IMR-90 (cell line): Measurements from ENCODE around the gene PXMP2. TPM values are rescaled to one million over a fixed set of nuclear protein-coding genes. Genes with fewer than 3 reads are reported as not detected.

Experiments
- ATAC-seq: fragments of 200-7000 bp; cut with Tn5 transposase; 2 replicates; pipeline ENCODE4 v1.9.1; 2020; ENCODE audit warnings: low read depth, mild to moderate bottlenecking, moderate library complexity
- BruUV-seq: library from RNA; stranded (reverse); fragments of 400-500 nt; replicated peaks from 2 replicates; lab custom pipeline; 2021; lab: Mats Ljungman, UMichigan
- CTCF ChIA-PET: fragments of 300-600 bp; formaldehyde crosslinking; extraction: SDS; loops from one replicate; lab custom pipeline; 2021; ENCODE audit warnings: antibody characterized with exemption; lab: Yijun Ruan, JAX
- POLR2A ChIA-PET: fragments of 300-600 bp; sonication (Branson Sonifier 250); formaldehyde crosslinking; loops from one replicate; lab custom pipeline; 2022; ENCODE audit warnings: antibody characterized with exemption; ENCODE audit not compliant: unreplicated experiment; lab: Charles Lee
- DNase-seq: peaks from one replicate; pipeline ENCODE4 v3.0.0; 2013
- H2AFZ ChIP-seq: replicated peaks from 2 replicates; pipeline ENCODE3; 2013; ENCODE audit warnings: low read length, mild to moderate bottlenecking; ENCODE audit not compliant: poor library complexity
- H2AK5ac ChIP-seq: 2 replicates; pipeline ENCODE4 v1.6.1; 2013; ENCODE audit warnings: low read depth, low read length, inconsistent platforms
- H2AK9ac ChIP-seq: replicated peaks from 2 replicates; pipeline ENCODE3; 2013; ENCODE audit warnings: mild to moderate bottlenecking, low read depth, low read length, moderate library complexity; ENCODE audit not compliant: poor library complexity
- H2BK120ac ChIP-seq: 2 replicates; pipeline ENCODE4 v1.6.1; 2013; ENCODE audit warnings: low read depth, low read length, inconsistent platforms
- H2BK15ac ChIP-seq: 3 replicates; pipeline ENCODE4 v1.6.1; 2013; ENCODE audit warnings: low read depth, low read length, inconsistent platforms
- H2BK20ac ChIP-seq: 2 replicates; pipeline ENCODE4 v1.6.1; 2013; ENCODE audit warnings: low read depth, mild to moderate bottlenecking, inconsistent platforms, low read length, moderate library complexity
- H2BK5ac ChIP-seq: 2 replicates; pipeline ENCODE4 v1.6.1; 2013; ENCODE audit warnings: mild to moderate bottlenecking, low read depth, low read length, inconsistent platforms; ENCODE audit not compliant: poor library complexity, severe bottlenecking
- H3K14ac ChIP-seq: replicated peaks from 2 replicates; pipeline ENCODE4 v1.6.1; 2013; ENCODE audit warnings: low read depth, low read length, inconsistent platforms
- H3K18ac ChIP-seq: 2 replicates; pipeline ENCODE4 v1.6.1; 2013; ENCODE audit warnings: low read depth, low read length, control low read depth
- H3K23ac ChIP-seq: 2 replicates; pipeline ENCODE4 v1.6.1; 2013; ENCODE audit warnings: low read depth, low read length, inconsistent platforms
- H3K27ac ChIP-seq: 2 replicates; pipeline ENCODE4 v1.5.1; 2013; ENCODE audit warnings: mild to moderate bottlenecking, control low read depth, low read length; ENCODE audit not compliant: insufficient read depth
- H3K27me3 ChIP-seq: 2 replicates; pipeline ENCODE4 v1.6.1; 2013; ENCODE audit warnings: low read length; ENCODE audit not compliant: control insufficient read depth, insufficient read depth
- H3K36me3 ChIP-seq: 2 replicates; pipeline ENCODE4 v1.6.1; 2013; ENCODE audit warnings: low read length, mixed read lengths; ENCODE audit not compliant: control insufficient read depth, insufficient read depth
- H3K4ac ChIP-seq: 2 replicates; pipeline ENCODE4 v1.6.1; 2013; ENCODE audit warnings: low read depth, low read length, inconsistent platforms
- H3K4me1 ChIP-seq: 2 replicates; pipeline ENCODE4 v1.6.1; 2013; ENCODE audit warnings: low read length, mixed read lengths; ENCODE audit not compliant: control insufficient read depth, insufficient read depth
- H3K4me2 ChIP-seq: 2 replicates; pipeline ENCODE4 v1.6.1; 2013; ENCODE audit warnings: low read depth, mild to moderate bottlenecking, control low read depth, low read length, moderate library complexity
- H3K4me3 ChIP-seq: 2 replicates; pipeline ENCODE4 v1.5.1; 2013; ENCODE audit warnings: low read depth, mild to moderate bottlenecking, control low read depth, low read length, moderate library complexity; ENCODE audit not compliant: insufficient read depth
- H3K56ac ChIP-seq: 2 replicates; pipeline ENCODE4 v1.6.1; 2013; ENCODE audit warnings: low read length, inconsistent platforms; ENCODE audit not compliant: insufficient read depth; ENCODE audit errors: extremely low read depth
- H3K79me1 ChIP-seq, 2 experiments: 2 replicates each; pipeline ENCODE4 v1.6.1; 2013; ENCODE audit warnings: low read length in 2 of 2, inconsistent platforms in 1 of 2, low read depth in 1 of 2
- H3K9ac ChIP-seq: 2 replicates; pipeline ENCODE4 v1.6.1; 2013; ENCODE audit warnings: low read depth, low read length, control low read depth
- H3K9me1 ChIP-seq: 2 replicates; pipeline ENCODE4 v1.6.1; 2013; ENCODE audit warnings: low read length, inconsistent platforms; ENCODE audit not compliant: insufficient read depth
- H3K9me3 ChIP-seq: 2 replicates; pipeline ENCODE4 v1.6.1; 2013; ENCODE audit warnings: low read length; ENCODE audit not compliant: control insufficient read depth, insufficient read depth
- H4K20me1 ChIP-seq: 2 replicates; pipeline ENCODE4 v1.6.1; 2013; ENCODE audit warnings: low read length, inconsistent platforms; ENCODE audit not compliant: insufficient read depth
- H4K5ac ChIP-seq: 2 replicates; pipeline ENCODE4 v1.6.1; 2013; ENCODE audit warnings: mild to moderate bottlenecking, low read depth, low read length, control low read depth
- H4K8ac ChIP-seq, 2 experiments: 2 replicates each; pipeline ENCODE4 v1.6.1; 2013; ENCODE audit warnings: low read depth in 2 of 2, low read length in 2 of 2, control low read depth in 1 of 2, inconsistent platforms in 1 of 2
- H4K91ac ChIP-seq: 2 replicates; pipeline ENCODE4 v1.6.1; 2013; ENCODE audit warnings: low read depth, low read length, inconsistent platforms; ENCODE audit not compliant: insufficient read depth
- BHLHE40 ChIP-seq: fragments of 150-350 bp; IDR thresholded peaks from 2 replicates; pipeline ENCODE4 v1.6.1; 2016; ENCODE audit warnings: mild to moderate bottlenecking, low read depth, low read length
- CEBPB ChIP-seq: IDR thresholded peaks from 2 replicates; pipeline ENCODE4 v1.6.1; 2012; ENCODE audit warnings: low read depth, low read length, improper control_type of control experiment
- CHD1 ChIP-seq: IDR thresholded peaks from 2 replicates; pipeline ENCODE4 v1.6.1; 2012; ENCODE audit warnings: low read depth, low read length, improper control_type of control experiment
- CTCF ChIP-seq: conservative IDR thresholded peaks from 2 replicates; pipeline ENCODE4 v1.5.1; 2012; ENCODE audit warnings: mild to moderate bottlenecking, low read depth, low read length, improper control_type of control experiment
- ELK1 ChIP-seq: fragments of 150-350 bp; IDR thresholded peaks from 2 replicates; pipeline ENCODE4 v1.6.1; 2016; ENCODE audit warnings: low read depth, mild to moderate bottlenecking, low read length, moderate library complexity, borderline replicate concordance
- FOS ChIP-seq: fragments of 150-350 bp; IDR thresholded peaks from 2 replicates; pipeline ENCODE4 v1.6.1; 2016; ENCODE audit warnings: low read depth, low read length
- MAFK ChIP-seq: IDR thresholded peaks from 2 replicates; pipeline ENCODE4 v1.6.1; 2012; ENCODE audit warnings: low read depth, low read length, improper control_type of control experiment
- MAZ ChIP-seq: IDR thresholded peaks from 2 replicates; pipeline ENCODE4 v1.6.1; 2012; ENCODE audit warnings: low read depth, mild to moderate bottlenecking, low read length, improper control_type of control experiment, moderate library complexity, borderline replicate concordance
- MXI1 ChIP-seq: IDR thresholded peaks from 2 replicates; pipeline ENCODE4 v1.6.1; 2012; ENCODE audit warnings: low read depth, mild to moderate bottlenecking, low read length, moderate library complexity, borderline replicate concordance
- NFE2L2 ChIP-seq: fragments of 150-350 bp; IDR thresholded peaks from 2 replicates; pipeline ENCODE4 v1.6.1; 2016; ENCODE audit warnings: low read depth, mild to moderate bottlenecking, low read length
- POLR2A ChIP-seq: IDR thresholded peaks from 2 replicates; pipeline ENCODE4 v1.6.1; 2012; ENCODE audit warnings: mild to moderate bottlenecking, low read depth, low read length
- RAD21 ChIP-seq: IDR thresholded peaks from 2 replicates; pipeline ENCODE4 v1.6.1; 2012; ENCODE audit warnings: low read length, improper control_type of control experiment
- RCOR1 ChIP-seq: IDR thresholded peaks from 2 replicates; pipeline ENCODE4 v1.6.1; 2012; ENCODE audit warnings: mild to moderate bottlenecking, low read length, improper control_type of control experiment; ENCODE audit not compliant: insufficient replicate concordance
- RFX5 ChIP-seq: IDR thresholded peaks from 2 replicates; pipeline ENCODE4 v1.8.0; 2012; ENCODE audit warnings: low read depth, mild to moderate bottlenecking, low read length, moderate library complexity
- SMC3 ChIP-seq: fragments of 150-350 bp; IDR thresholded peaks from 2 replicates; pipeline ENCODE4 v1.6.1; 2016; ENCODE audit warnings: low read depth, mild to moderate bottlenecking, antibody characterized with exemption, low read length, moderate library complexity
- USF2 ChIP-seq: fragments of 150-350 bp; IDR thresholded peaks from 2 replicates; pipeline ENCODE4 v1.6.1; 2017; ENCODE audit warnings: mild to moderate bottlenecking, antibody characterized with exemption, low read length, low read depth
- WGBS, 2 experiments: methylation state at CpG; one replicate each; pipeline versions ENCODE4 v1.1.5 to v1.1.7; 2013; ENCODE audit warnings: missing lambda C conversion rate in 2 of 2; ENCODE audit not compliant: insufficient read length in 1 of 2; ENCODE audit errors: extremely low coverage in 2 of 2; 5-methylcytosine and 5-hydroxymethylcytosine counted together
- dilution Hi-C: fragments of 300-500 bp; cut with HindIII; formaldehyde crosslinking; loops from one replicate; pipeline ENCODE4 v1.14.3; 2018; ENCODE audit warnings: low sequenced_read_pairs; ENCODE audit not compliant: unreplicated experiment
- in situ Hi-C: fragments of 300-500 bp; cut with MboI; formaldehyde crosslinking; loops from 3 replicates; pipeline ENCODE4 v1.14.3; 2019; ENCODE audit warnings: low sequenced_read_pairs, inconsistent platforms, mixed read lengths
- intact Hi-C: fragments of 100-400 bp; cut with micrococcal nuclease; formaldehyde crosslinking; loops from 2 replicates; pipeline ENCODE4 v1.10.0; 2022
- polyA plus RNA-seq, 3 experiments: library from polyadenylated mRNA; depleted of rRNA; stranded (reverse); fragments of >200 nt; gene quantifications; 2 replicates each; pipeline ENCODE4 v1.2.3, GENCODE V29; 2012; ENCODE audit warnings: low replicate concordance in 1 of 3
- total RNA-seq: library from RNA; depleted of rRNA; stranded (reverse); fragments of >200 nt; gene quantifications from 2 replicates; pipeline ENCODE4 v1.2.3, GENCODE V29; 2012

Gene PXMP2
- total and polyA plus RNA-seq, 2 of the 4 experiments (the other 2 are of a cell fraction) = 10.9 to 20.1 TPM

GRCh38 chr12:132730353-132730752 is 43.0 kb downstream of the PXMP2 start:
- Histone ChIP-seq H4K5ac (no peak overlapping the region), H2BK120ac (no peak overlapping the region), H3K23ac (no peak overlapping the region), H4K8ac (no peak overlapping the region), H4K91ac (no peak overlapping the region), H3K79me1 (peaks cover 20 to 26% of the 10 kb centered on the region in 2 experiments), H2BK5ac (no peak overlapping the region), H4K20me1 (peaks cover 11% of the 10 kb centered on the region), H3K36me3 (peaks cover 75% of the 10 kb centered on the region), H3K27me3 (no peaks in the 10 kb centered on the region), H3K18ac (no peak overlapping the region), H3K9ac (no peak overlapping the region), H2BK20ac (no peak overlapping the region), H3K56ac (no peak overlapping the region), H3K4me1 (no peaks in the 10 kb centered on the region), H3K27ac (no peak overlapping the region), H2BK15ac (no peak overlapping the region), H3K9me3 (no peaks in the 10 kb centered on the region), H2AFZ (no peak overlapping the region), H3K4ac (no peak overlapping the region), H2AK9ac (no peak overlapping the region), H3K9me1 (no peaks in the 10 kb centered on the region), H3K4me3 (no peak overlapping the region), H3K4me2 (no peak overlapping the region), H3K14ac (no peak overlapping the region), H2AK5ac (no peak overlapping the region)
- ATAC-seq = no peak
- CTCF ChIA-PET = no interaction called here
- dilution Hi-C loops (no loop called here), in situ Hi-C loops (no loop called here), intact Hi-C loops (no loop called here)
- POLR2A ChIA-PET = no interaction called here
- TF ChIP-seq CTCF (no peak), RFX5 (no peak), MAFK (no peak), POLR2A (no peak), MXI1 (no peak), ELK1 (no peak), CHD1 (no peak), FOS (no peak), BHLHE40 (no peak), SMC3 (no peak), RCOR1 (no peak), RAD21 (no peak), CEBPB (no peak), NFE2L2 (no peak), USF2 (no peak), MAZ (no peak)
- no peak for DNase-seq
- 80% methylated on average over 1 of the region's 11 CpGs; no CpG with 5 or more reads in 1 of the 2 experiments for WGBS, 2 experiments
- no TSS peak for BruUV-seq
